HPDE6-E6E7 (cell line): ENCODE measurements around the gene ATAD3C.
A peak's percentile ranks its signal among the peaks of the same experiment; 100 is the strongest.
"Not testable (repeated sequence)": the region's sequence is repeated elsewhere in the genome, so short reads cannot be mapped to it uniquely, and the experiment has no call there.

Source experiments
- DNase-seq: peaks from one replicate; pipeline ENCODE4 v3.0.0; 2011; ENCODE audit warnings: missing footprints; ENCODE audit errors: extremely low spot score

The ATAD3C gene

GRCh38 chr1:1507305-1507704 is 57.8 kb downstream of the ATAD3C start:
- DNase-seq, result no peak

- not testable (repeated sequence) for DNase-seq
Measured at GRCh38 chr1:1508775-1509464, 59.4 kb downstream of the ATAD3C start.

GRCh38 chr1:1509465-1509850 is 60.0 kb downstream of the ATAD3C start:
- DNase-seq, result not testable (repeated sequence)

- DNase-seq, result no peak
Measured at GRCh38 chr1:1510912-1511532, 61.5 kb downstream of the ATAD3C start.

- DNase-seq, result peak; percentile 95
Measured at GRCh38 chr1:1511533-1512285, 62.2 kb downstream of the ATAD3C start, which contains the start of gene ATAD3A. Gene ATAD3A, plus strand, starts transcription at chr1:1512162. Its CDS starts 107 bp downstream, at chr1:1512269.

GRCh38 chr1:1512425-1512824 is 62.9 kb downstream of the ATAD3C start:
- DNase-seq, result not testable (repeated sequence)

GRCh38 chr1:1513675-1514074 is 64.2 kb downstream of the ATAD3C start:
- not testable (repeated sequence) for DNase-seq

GRCh38 chr1:1514376-1514775 is 64.9 kb downstream of the ATAD3C start:
- DNase-seq, result not testable (repeated sequence)

- DNase-seq, result not testable (repeated sequence)
Measured at GRCh38 chr1:1516923-1517322, 67.4 kb downstream of the ATAD3C start.

GRCh38 chr1:1517973-1518620 is 68.6 kb downstream of the ATAD3C start:
- no peak for DNase-seq

- not testable (repeated sequence) for DNase-seq
Measured at GRCh38 chr1:1518621-1519007, 69.1 kb downstream of the ATAD3C start.
